GM10266 (cell line): ENCODE data around the gene KRT6A.

Experiments used
- DNase-seq: peaks from one replicate; pipeline ENCODE4 v3.0.0; 2012; ENCODE audit errors: extremely low spot score
- TF ChIP-seq, protein P1 (sequence below): IDR thresholded peaks from 2 replicates; pipeline ENCODE4 v1.5.1; 2012; ENCODE audit warnings: mild to moderate bottlenecking, low read depth; ENCODE audit not compliant: control insufficient read depth, insufficient read depth; ENCODE audit errors: missing control alignments

The KRT6A gene

GRCh38 chr12:52499806-52500560 is 6.9 kb upstream of the KRT6A start:
- TF ChIP-seq, protein P1, sequence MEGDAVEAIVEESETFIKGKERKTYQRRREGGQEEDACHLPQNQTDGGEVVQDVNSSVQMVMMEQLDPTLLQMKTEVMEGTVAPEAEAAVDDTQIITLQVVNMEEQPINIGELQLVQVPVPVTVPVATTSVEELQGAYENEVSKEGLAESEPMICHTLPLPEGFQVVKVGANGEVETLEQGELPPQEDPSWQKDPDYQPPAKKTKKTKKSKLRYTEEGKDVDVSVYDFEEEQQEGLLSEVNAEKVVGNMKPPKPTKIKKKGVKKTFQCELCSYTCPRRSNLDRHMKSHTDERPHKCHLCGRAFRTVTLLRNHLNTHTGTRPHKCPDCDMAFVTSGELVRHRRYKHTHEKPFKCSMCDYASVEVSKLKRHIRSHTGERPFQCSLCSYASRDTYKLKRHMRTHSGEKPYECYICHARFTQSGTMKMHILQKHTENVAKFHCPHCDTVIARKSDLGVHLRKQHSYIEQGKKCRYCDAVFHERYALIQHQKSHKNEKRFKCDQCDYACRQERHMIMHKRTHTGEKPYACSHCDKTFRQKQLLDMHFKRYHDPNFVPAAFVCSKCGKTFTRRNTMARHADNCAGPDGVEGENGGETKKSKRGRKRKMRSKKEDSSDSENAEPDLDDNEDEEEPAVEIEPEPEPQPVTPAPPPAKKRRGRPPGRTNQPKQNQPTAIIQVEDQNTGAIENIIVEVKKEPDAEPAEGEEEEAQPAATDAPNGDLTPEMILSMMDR, result no peak
- DNase-seq, result no peak

- no peak for DNase-seq
- TF ChIP-seq, protein P1, result no peak
These were observed 5.9 kb upstream of the KRT6A start for GRCh38 chr12:52498946-52499345.

GRCh38 chr12:52497975-52498374 is 4.9 kb upstream of the KRT6A start:
- TF ChIP-seq, protein P1, result no peak
- DNase-seq, result no peak

GRCh38 chr12:52496590-52497071 is 3.6 kb upstream of the KRT6A start:
- TF ChIP-seq, protein P1, result no peak
- DNase-seq, result no peak

DNA sequence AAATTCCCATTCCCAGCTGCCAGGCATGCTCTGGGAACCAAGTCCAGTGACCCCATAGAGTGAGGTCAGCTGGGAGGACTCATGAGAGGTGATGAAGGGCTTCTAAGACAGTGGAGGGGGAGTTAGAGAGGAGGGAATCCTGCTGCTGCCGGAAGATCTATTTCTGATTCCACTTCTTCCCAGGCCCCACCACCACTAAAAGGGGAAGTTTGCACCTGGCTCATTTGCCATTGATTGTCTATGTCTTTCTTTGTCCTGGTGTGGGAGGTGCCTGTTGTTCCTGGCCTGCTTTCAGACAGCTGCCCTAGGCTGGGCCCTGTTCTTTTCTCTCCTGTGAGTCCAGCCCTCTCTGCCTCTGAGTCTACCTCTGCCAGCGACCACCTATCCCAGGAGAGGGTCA is 3.0 kb upstream of the KRT6A start:
- TF ChIP-seq, protein P1, result no peak
- no peak for DNase-seq

- TF ChIP-seq, protein P1, result no peak
- no peak for DNase-seq
These were observed 2.3 kb upstream of the KRT6A start for GRCh38 chr12:52495389-52495788.

DNA sequence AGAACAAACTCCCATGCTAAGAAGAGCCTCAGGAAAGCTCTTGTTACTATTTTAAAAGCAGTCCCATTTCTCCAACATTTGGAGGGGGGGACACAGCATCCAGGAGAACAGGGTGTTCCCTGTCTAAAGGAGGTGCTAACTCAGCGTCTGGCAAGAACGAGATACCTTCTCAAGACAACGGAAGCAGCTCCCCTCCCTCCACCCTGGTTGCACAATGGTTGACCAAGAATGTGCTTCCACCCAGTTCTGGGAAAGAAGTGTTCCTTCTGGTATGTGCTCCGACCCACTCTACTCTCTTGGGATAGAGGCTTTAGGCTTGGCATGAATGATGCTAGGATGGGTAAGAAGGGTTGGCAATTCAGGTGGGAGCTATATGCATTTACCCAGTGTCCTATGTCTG is 1.5 kb upstream of the KRT6A start:
- DNase-seq, result no peak
- TF ChIP-seq, protein P1, result no peak
